ENCODE results near the gene TRPC4. TPM values are rescaled to one million over a fixed set of nuclear protein-coding genes. Genes with fewer than 3 reads are reported as not detected.

The TRPC4 gene
- polyA plus RNA-seq, 1 donor from 2014 or later, result 8.8 TPM

DNA sequence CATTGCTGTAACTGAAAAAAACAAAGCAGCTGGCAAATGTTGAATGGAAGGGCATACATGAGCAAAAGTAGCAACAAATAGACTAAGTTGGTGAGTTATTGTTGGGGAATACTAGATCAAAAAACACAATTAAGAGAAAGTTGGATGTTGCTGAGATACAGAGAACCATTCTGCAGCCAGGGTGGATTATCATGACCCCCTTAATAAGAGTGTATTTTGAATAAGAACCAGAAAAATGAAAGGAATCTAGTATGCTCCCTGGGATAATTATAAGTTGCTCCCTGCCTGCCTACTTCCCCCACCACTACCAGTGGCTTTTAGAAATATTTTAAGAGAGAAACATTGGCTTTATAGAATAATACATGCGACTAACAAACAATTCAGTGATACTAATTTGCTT is 14.5 kb upstream of the TRPC4 start:
- H4K20me1 ChIP-seq (ENCODE audit: insufficient read depth), result no peaks in the 10 kb centered on the region
- H3K4me3 ChIP-seq (ENCODE audit: low read length), result no peak overlapping the region
- no peaks in the 10 kb centered on the region for H3K9me3 ChIP-seq (ENCODE audit: low read length)
- H3K27me3 ChIP-seq (ENCODE audit: insufficient read depth, low read depth, low read length), result no peaks in the 10 kb centered on the region
- H3K9ac ChIP-seq (ENCODE audit: low read length), result no peak overlapping the region
- peaks cover 2% of the 10 kb centered on the region for H3F3A ChIP-seq (ENCODE audit: insufficient read depth, low read length, poor library complexity, severe bottlenecking)
- H3K9me2 ChIP-seq (ENCODE audit: insufficient read depth, low read length), result no peaks in the 10 kb centered on the region
- H2AFZ ChIP-seq (ENCODE audit: low read depth, low read length), result no peak overlapping the region
- no peak overlapping the region for H3K4me2 ChIP-seq (ENCODE audit: low read length)
- H3K36me3 ChIP-seq (ENCODE audit: insufficient read depth, low read length), result no peaks in the 10 kb centered on the region
- H3K27ac ChIP-seq (ENCODE audit: low read length), result no peak overlapping the region
- no peaks in the 10 kb centered on the region for H3K79me2 ChIP-seq (replicated peaks; ENCODE audit: insufficient read depth, low read length)
- TF ChIP-seq TAF1 (IDR thresholded peaks at IDR 0.05; ENCODE audit: low read depth) (no peak), EZH2 (IDR thresholded peaks at IDR 0.05; ENCODE audit: borderline replicate concordance, insufficient read depth, low read length, poor library complexity, severe bottlenecking) (no peak), POLR2AphosphoS5 (IDR thresholded peaks at IDR 0.05) (no peak), RAD21 (conservative IDR thresholded peaks at IDR 0.05) (no peak), EP300 (conservative IDR thresholded peaks at IDR 0.05; ENCODE audit: poor library complexity, severe bottlenecking) (no peak), SMC3 (conservative IDR thresholded peaks at IDR 0.05; ENCODE audit: poor library complexity) (no peak), MXI1 (conservative IDR thresholded peaks at IDR 0.05; ENCODE audit: poor library complexity, severe bottlenecking) (no peak)
- TF ChIP-seq, protein P1, sequence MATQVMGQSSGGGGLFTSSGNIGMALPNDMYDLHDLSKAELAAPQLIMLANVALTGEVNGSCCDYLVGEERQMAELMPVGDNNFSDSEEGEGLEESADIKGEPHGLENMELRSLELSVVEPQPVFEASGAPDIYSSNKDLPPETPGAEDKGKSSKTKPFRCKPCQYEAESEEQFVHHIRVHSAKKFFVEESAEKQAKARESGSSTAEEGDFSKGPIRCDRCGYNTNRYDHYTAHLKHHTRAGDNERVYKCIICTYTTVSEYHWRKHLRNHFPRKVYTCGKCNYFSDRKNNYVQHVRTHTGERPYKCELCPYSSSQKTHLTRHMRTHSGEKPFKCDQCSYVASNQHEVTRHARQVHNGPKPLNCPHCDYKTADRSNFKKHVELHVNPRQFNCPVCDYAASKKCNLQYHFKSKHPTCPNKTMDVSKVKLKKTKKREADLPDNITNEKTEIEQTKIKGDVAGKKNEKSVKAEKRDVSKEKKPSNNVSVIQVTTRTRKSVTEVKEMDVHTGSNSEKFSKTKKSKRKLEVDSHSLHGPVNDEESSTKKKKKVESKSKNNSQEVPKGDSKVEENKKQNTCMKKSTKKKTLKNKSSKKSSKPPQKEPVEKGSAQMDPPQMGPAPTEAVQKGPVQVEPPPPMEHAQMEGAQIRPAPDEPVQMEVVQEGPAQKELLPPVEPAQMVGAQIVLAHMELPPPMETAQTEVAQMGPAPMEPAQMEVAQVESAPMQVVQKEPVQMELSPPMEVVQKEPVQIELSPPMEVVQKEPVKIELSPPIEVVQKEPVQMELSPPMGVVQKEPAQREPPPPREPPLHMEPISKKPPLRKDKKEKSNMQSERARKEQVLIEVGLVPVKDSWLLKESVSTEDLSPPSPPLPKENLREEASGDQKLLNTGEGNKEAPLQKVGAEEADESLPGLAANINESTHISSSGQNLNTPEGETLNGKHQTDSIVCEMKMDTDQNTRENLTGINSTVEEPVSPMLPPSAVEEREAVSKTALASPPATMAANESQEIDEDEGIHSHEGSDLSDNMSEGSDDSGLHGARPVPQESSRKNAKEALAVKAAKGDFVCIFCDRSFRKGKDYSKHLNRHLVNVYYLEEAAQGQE (IDR thresholded peaks at IDR 0.05; ENCODE audit: borderline replicate concordance), result no peak
- TF ChIP-seq, protein P2, sequence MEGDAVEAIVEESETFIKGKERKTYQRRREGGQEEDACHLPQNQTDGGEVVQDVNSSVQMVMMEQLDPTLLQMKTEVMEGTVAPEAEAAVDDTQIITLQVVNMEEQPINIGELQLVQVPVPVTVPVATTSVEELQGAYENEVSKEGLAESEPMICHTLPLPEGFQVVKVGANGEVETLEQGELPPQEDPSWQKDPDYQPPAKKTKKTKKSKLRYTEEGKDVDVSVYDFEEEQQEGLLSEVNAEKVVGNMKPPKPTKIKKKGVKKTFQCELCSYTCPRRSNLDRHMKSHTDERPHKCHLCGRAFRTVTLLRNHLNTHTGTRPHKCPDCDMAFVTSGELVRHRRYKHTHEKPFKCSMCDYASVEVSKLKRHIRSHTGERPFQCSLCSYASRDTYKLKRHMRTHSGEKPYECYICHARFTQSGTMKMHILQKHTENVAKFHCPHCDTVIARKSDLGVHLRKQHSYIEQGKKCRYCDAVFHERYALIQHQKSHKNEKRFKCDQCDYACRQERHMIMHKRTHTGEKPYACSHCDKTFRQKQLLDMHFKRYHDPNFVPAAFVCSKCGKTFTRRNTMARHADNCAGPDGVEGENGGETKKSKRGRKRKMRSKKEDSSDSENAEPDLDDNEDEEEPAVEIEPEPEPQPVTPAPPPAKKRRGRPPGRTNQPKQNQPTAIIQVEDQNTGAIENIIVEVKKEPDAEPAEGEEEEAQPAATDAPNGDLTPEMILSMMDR (IDR thresholded peaks at IDR 0.05; ENCODE audit: poor library complexity, severe bottlenecking), result no peak

DNA sequence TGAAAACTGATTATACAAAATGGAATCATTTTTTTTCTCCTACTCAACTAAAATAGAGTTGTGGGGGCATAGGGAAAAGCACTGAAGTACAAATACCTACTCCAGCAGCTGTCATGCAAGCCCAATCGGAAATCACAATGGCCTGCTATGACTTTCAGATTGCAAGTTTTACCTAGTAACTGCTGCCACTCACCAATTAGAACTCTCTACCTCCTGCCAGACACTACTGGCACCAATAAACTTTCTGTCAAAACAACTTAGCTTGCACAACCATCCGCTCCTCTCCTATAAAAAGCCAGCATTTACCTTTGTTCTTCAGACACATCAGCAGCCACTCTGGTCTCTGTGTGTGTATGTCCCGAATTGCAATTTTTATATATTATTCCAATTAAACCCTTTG is 9.3 kb upstream of the TRPC4 start:
- Histone ChIP-seq H3K79me2 (replicated peaks; ENCODE audit: insufficient read depth, low read length) (no peaks in the 10 kb centered on the region), H3K9me3 (ENCODE audit: low read length) (no peaks in the 10 kb centered on the region), H3K27ac (ENCODE audit: low read length) (no peak overlapping the region), H3K36me3 (ENCODE audit: insufficient read depth, low read length) (no peaks in the 10 kb centered on the region), H4K20me1 (ENCODE audit: insufficient read depth) (no peaks in the 10 kb centered on the region), H3F3A (ENCODE audit: insufficient read depth, low read length, poor library complexity, severe bottlenecking) (peaks cover 3% of the 10 kb centered on the region), H3K27me3 (ENCODE audit: insufficient read depth, low read depth, low read length) (no peaks in the 10 kb centered on the region), H3K4me2 (ENCODE audit: low read length) (no peak overlapping the region), H3K9me2 (ENCODE audit: insufficient read depth, low read length) (no peaks in the 10 kb centered on the region), H2AFZ (ENCODE audit: low read depth, low read length) (no peak overlapping the region), H3K4me3 (ENCODE audit: low read length) (no peak overlapping the region), H3K9ac (ENCODE audit: low read length) (no peak overlapping the region)
- no peak for TF ChIP-seq EZH2 (IDR thresholded peaks at IDR 0.05; ENCODE audit: borderline replicate concordance, insufficient read depth, low read length, poor library complexity, severe bottlenecking)
- TF ChIP-seq, protein P2 (IDR thresholded peaks at IDR 0.05; ENCODE audit: poor library complexity, severe bottlenecking), result no peak
- TF ChIP-seq MXI1 (conservative IDR thresholded peaks at IDR 0.05; ENCODE audit: poor library complexity, severe bottlenecking), result no peak
- TF ChIP-seq RAD21 (conservative IDR thresholded peaks at IDR 0.05), result no peak
- TF ChIP-seq, protein P1 (IDR thresholded peaks at IDR 0.05; ENCODE audit: borderline replicate concordance), result no peak
- no peak for TF ChIP-seq EP300 (conservative IDR thresholded peaks at IDR 0.05; ENCODE audit: poor library complexity, severe bottlenecking)
- TF ChIP-seq POLR2AphosphoS5 (IDR thresholded peaks at IDR 0.05), result no peak
